ACC112 (cell line): Measurements from ENCODE around the gene MPDU1.

Experiments used
- H2AFZ ChIP-seq: fragments of 200-600 bp; sonication (generic); one replicate; pipeline ENCODE4 v1.6.0; 2017; ENCODE audit warnings: antibody characterized with exemption, low read length; ENCODE audit not compliant: unreplicated experiment
- H3K27ac ChIP-seq: fragments of 200-600 bp; sonication (generic); 2 replicates; pipeline ENCODE4 v1.5.1; 2014; ENCODE audit warnings: low read depth, mild to moderate bottlenecking, antibody characterized with exemption, low read length, moderate library complexity
- H3K27me3 ChIP-seq: fragments of 200-600 bp; sonication (generic); 2 replicates; pipeline ENCODE4 v1.6.1; 2014; ENCODE audit warnings: mild to moderate bottlenecking, antibody characterized with exemption, low read length, moderate library complexity, mixed read lengths; ENCODE audit not compliant: insufficient read depth
- H3K36me3 ChIP-seq: fragments of 200-600 bp; sonication (generic); 2 replicates; pipeline ENCODE4 v1.6.1; 2016; ENCODE audit warnings: mild to moderate bottlenecking, antibody characterized with exemption, low read length, moderate library complexity, mixed read lengths; ENCODE audit not compliant: insufficient read depth
- H3K4me1 ChIP-seq: fragments of 200-600 bp; sonication (generic); one replicate; pipeline ENCODE4 v1.6.1; 2016; ENCODE audit warnings: low read length, mixed read lengths; ENCODE audit not compliant: insufficient read depth, unreplicated experiment, control insufficient read depth
- H3K4me3 ChIP-seq: fragments of 200-600 bp; sonication (generic); 2 replicates; pipeline ENCODE4 v1.5.1; 2014; ENCODE audit warnings: mild to moderate bottlenecking, low read depth, low read length
- H3K79me2 ChIP-seq: fragments of 200-600 bp; sonication (generic); one replicate; pipeline ENCODE4 v1.6.0; 2016; ENCODE audit warnings: low read length; ENCODE audit not compliant: control insufficient read depth, unreplicated experiment, insufficient read depth

The MPDU1 gene

DNA sequence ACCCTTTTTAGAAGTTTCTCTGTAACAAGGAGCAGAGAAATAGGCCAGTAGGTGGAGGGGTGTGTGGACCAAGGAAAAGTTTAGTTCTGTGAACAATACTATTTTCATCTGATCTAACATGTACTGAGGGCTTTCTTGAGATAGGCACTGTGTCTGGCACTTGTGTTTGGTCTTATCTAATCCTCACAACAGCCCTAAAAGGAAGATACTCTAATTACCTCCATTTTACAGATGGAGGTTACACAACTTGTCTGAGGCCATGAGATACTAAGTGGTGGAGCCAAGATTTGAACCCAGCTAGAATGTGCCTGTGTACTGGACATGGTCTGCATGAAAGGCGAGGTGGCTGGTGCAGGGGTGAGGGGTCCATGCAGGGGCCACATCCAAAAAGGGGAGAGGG lies 30.3 kb upstream of the MPDU1 start:
- Histone ChIP-seq H3K36me3 (no peaks in the 10 kb centered on the region), H2AFZ (no peak overlapping the region), H3K79me2 (no peaks in the 10 kb centered on the region), H3K27ac (no peak overlapping the region), H3K4me3 (no peak overlapping the region), H3K4me1 (peaks cover 14% of the 10 kb centered on the region), H3K27me3 (no peaks in the 10 kb centered on the region)

- H3K27ac ChIP-seq, result no peak overlapping the region
- H3K36me3 ChIP-seq, result no peaks in the 10 kb centered on the region
- H2AFZ ChIP-seq, result no peak overlapping the region
- H3K27me3 ChIP-seq, result no peaks in the 10 kb centered on the region
- peaks cover 9% of the 10 kb centered on the region for H3K79me2 ChIP-seq
- peaks cover 24% of the 10 kb centered on the region for H3K4me1 ChIP-seq
- no peak overlapping the region for H3K4me3 ChIP-seq
Measured at GRCh38 chr17:7555320-7555948, 28.2 kb upstream of the MPDU1 start.

- peaks cover 28% of the 10 kb centered on the region for H3K4me1 ChIP-seq
- H3K79me2 ChIP-seq, result peaks cover 9% of the 10 kb centered on the region
- no peak overlapping the region for H3K27ac ChIP-seq
- no peaks in the 10 kb centered on the region for H3K36me3 ChIP-seq
- no peak overlapping the region for H3K4me3 ChIP-seq
- no peaks in the 10 kb centered on the region for H3K27me3 ChIP-seq
- H2AFZ ChIP-seq, result no peak overlapping the region
Measured at GRCh38 chr17:7556627-7557026, 27.0 kb upstream of the MPDU1 start.

GRCh38 chr17:7557147-7557764 lies 26.4 kb upstream of the MPDU1 start:
- Histone ChIP-seq H3K27ac (no peak overlapping the region), H3K79me2 (peaks cover 14% of the 10 kb centered on the region), H3K4me3 (no peak overlapping the region), H2AFZ (no peak overlapping the region), H3K27me3 (no peaks in the 10 kb centered on the region), H3K4me1 (peaks cover 28% of the 10 kb centered on the region), H3K36me3 (no peaks in the 10 kb centered on the region)

DNA sequence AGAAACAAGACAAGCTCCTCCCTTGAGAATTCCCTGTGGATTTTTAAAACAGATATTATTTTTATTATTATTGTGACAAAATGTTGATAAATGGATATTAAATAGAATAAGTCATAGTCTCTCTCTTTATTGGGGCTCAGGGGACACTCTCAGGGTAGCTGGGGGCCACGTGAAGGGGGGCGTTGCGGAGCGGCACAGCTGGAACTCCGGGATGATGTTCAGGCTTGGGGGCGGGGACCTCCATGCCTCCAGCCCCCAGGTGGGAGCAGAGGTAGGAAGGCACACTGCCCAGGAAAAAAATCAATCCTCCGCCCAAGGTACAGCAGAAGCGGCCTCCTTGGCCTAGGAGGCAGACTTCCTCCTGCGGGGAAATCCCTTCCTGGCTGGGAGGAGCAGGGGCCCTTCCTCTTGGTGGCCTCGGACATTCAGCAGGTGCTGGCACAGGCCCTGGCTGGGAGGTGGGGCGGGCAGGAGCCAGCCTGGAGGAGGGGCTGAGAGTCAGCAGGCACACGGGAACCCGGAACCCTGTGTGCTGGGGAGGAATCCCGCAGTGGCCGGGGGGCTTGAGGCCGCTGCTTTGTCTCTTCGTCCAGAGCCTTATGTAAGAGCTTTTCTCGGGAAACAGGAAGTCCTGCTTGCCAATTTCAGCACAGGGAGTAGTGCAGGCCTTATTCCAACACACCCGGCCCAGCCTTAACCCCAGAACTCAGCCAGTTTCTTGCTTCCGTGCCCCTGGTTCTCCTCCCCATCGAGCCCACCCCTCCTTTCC lies 25.7 kb upstream of the MPDU1 start:
- H3K4me1 ChIP-seq, result peaks cover 33% of the 10 kb centered on the region
- H3K27ac ChIP-seq, result peak overlapping the region; percentile 20

DNA sequence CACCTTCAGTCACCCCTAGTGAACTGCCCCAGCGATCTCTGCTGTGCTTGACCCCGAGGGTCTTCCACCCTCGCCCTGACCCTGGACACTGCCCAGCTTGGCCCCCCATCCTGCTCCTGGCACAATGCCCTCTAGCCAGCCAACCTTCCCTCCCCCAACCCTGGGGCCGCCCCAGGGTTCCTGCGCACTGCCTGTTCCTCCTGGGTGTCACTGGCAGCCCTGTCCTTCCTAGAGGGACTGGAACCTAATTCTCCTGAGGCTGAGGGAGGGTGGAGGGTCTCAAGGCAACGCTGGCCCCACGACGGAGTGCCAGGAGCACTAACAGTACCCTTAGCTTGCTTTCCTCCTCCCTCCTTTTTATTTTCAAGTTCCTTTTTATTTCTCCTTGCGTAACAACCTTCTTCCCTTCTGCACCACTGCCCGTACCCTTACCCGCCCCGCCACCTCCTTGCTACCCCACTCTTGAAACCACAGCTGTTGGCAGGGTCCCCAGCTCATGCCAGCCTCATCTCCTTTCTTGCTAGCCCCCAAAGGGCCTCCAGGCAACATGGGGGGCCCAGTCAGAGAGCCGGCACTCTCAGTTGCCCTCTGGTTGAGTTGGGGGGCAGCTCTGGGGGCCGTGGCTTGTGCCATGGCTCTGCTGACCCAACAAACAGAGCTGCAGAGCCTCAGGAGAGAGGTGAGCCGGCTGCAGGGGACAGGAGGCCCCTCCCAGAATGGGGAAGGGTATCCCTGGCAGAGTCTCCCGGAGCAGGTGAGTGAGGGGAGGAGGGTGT lies 24.9 kb upstream of the MPDU1 start, which contains the start of gene TNFSF13:
Gene TNFSF13 (plus strand): TSS at position 207 of the 776 bp plus-strand sequence. CDS start 290 bp downstream, at position 497.
- Histone ChIP-seq H3K4me3 (peak within 1 kb of the TSS; percentile 61), H3K4me1 (peaks cover 38% of the 10 kb centered on the region), H3K27me3 (no peaks in the 10 kb centered on the region), H3K79me2 (peaks cover 29% of the 10 kb centered on the region), H3K36me3 (no peaks in the 10 kb centered on the region), H2AFZ (peak within 1 kb of the TSS; percentile 72), H3K27ac (peak within 1 kb of the TSS; percentile 20)

More for the DNA sequence above, 25.7 kb upstream of the MPDU1 start:
- Histone ChIP-seq H3K27me3 (no peaks in the 10 kb centered on the region), H2AFZ (peak overlapping the region; percentile 72), H3K79me2 (peaks cover 21% of the 10 kb centered on the region), H3K36me3 (no peaks in the 10 kb centered on the region), H3K4me3 (peak overlapping the region; percentile 61)

- peaks cover 45% of the 10 kb centered on the region for H3K4me1 ChIP-seq
- no peaks in the 10 kb centered on the region for H3K27me3 ChIP-seq
- H3K27ac ChIP-seq, result no peak overlapping the region
Measured at GRCh38 chr17:7559320-7560171, 24.1 kb upstream of the MPDU1 start.

DNA sequence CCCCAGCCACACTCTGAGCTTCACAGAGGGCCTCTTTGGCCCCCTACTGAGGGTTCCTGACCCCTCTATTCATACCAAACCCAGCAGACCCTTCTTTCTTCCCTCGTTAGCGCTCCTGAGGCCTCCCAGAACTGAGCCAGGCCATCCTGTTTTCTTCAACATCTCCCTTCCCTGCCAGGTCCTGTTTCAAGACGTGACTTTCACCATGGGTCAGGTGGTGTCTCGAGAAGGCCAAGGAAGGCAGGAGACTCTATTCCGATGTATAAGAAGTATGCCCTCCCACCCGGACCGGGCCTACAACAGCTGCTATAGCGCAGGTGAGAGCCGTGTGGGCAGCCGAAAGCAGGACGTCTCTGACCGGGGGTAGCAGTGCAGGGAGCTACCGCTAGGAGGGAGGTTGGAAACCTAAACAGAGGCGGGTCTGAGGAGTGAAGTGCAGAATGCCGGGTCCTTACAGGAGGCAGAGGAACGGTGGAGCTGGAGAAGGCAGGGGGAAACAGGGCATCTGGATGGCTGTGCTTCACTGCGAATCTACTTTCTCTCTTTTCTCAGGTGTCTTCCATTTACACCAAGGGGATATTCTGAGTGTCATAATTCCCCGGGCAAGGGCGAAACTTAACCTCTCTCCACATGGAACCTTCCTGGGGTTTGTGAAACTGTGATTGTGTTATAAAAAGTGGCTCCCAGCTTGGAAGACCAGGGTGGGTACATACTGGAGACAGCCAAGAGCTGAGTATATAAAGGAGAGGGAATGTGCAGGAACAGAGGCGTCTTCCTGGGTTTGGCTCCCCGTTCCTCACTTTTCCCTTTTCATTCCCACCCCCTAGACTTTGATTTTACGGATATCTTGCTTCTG lies 23.3 kb upstream of the MPDU1 start:
- Histone ChIP-seq H3K36me3 (peaks cover 12% of the 10 kb centered on the region; the same call in 1 of the 2 replicates), H3K79me2 (peaks cover 46% of the 10 kb centered on the region), H3K4me3 (peak overlapping the region; percentile 96), H2AFZ (no peak overlapping the region), H3K4me1 (peaks cover 45% of the 10 kb centered on the region), H3K27ac (no peak overlapping the region), H3K27me3 (no peaks in the 10 kb centered on the region)

More at GRCh38 chr17:7559320-7560171, 24.1 kb upstream of the MPDU1 start:
- Histone ChIP-seq H3K79me2 (peaks cover 37% of the 10 kb centered on the region), H3K4me3 (peak overlapping the region; percentile 61; the same call in 1 of the 2 replicates), H2AFZ (no peak overlapping the region), H3K36me3 (peaks cover 7% of the 10 kb centered on the region; the same call in 1 of the 2 replicates)

DNA sequence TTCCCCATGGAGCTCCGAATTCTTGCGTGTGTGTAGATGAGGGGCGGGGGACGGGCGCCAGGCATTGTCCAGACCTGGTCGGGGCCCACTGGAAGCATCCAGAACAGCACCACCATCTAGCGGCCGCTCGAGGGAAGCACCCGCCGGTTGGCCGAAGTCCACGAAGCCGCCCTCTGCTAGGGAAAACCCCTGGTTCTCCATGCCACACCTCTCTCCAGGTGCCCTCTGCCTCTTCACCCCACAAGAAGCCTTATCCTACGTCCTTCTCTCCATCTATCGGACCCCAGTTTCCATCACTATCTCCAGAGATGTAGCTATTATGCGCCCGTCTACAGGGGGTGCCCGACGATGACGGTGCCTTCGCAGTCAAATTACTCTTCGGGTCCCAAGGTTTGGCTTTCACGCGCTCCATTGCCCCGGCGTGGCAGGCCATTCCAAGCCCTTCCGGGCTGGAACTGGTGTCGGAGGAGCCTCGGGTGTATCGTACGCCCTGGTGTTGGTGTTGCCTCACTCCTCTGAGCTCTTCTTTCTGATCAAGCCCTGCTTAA lies 22.6 kb upstream of the MPDU1 start:
- H3K4me3 ChIP-seq, result peak overlapping the region; percentile 96
- H2AFZ ChIP-seq, result peak overlapping the region; percentile 90
- H3K27me3 ChIP-seq, result no peaks in the 10 kb centered on the region
- H3K36me3 ChIP-seq, result peaks cover 16% of the 10 kb centered on the region; the same call in 1 of the 2 replicates
- H3K27ac ChIP-seq, result peak overlapping the region; percentile 78
- H3K4me1 ChIP-seq, result peaks cover 45% of the 10 kb centered on the region
- peaks cover 49% of the 10 kb centered on the region for H3K79me2 ChIP-seq
